ENCODE results near the gene FAM25C.
"Not testable (repeated sequence)": the region's sequence is repeated elsewhere in the genome, so short reads cannot be mapped to it uniquely, and the experiment has no call there.

GRCh38 chr10:47970047-47970446 lies 29.5 kb downstream of the FAM25C start:
- TF ChIP-seq CTCF (IDR thresholded peaks at IDR 0.05; ENCODE audit: poor library complexity); EZH2 (IDR thresholded peaks at IDR 0.05; ENCODE audit: borderline replicate concordance); EZH2phosphoT487 (IDR thresholded peaks at IDR 0.05; ENCODE audit: low read depth, severe bottlenecking, unreplicated experiment): not testable (repeated sequence)
